Activated CD4-positive, alpha-beta T cell treated with anti-CD3 and anti-CD28 coated beads, Interleukin-2, amount 50 U/mL, for 48 hours (primary cell): ENCODE data around the gene EXOC3L2.
"Not testable (repeated sequence)": the region's sequence is repeated elsewhere in the genome, so short reads cannot be mapped to it uniquely, and the experiment has no call there.

Experiments
- DNase-seq, 2 experiments: peaks; one replicate each; pipeline ENCODE4 v3.0.0-alpha.2; 2020

Gene EXOC3L2

GRCh38 chr19:45245334-45245787, at the start of gene EXOC3L2:
Gene EXOC3L2 (minus strand): TSS chr19:45245407. CDS start chr19:45239045, 6,362 bp downstream.
- DNase-seq = no peak

DNA sequence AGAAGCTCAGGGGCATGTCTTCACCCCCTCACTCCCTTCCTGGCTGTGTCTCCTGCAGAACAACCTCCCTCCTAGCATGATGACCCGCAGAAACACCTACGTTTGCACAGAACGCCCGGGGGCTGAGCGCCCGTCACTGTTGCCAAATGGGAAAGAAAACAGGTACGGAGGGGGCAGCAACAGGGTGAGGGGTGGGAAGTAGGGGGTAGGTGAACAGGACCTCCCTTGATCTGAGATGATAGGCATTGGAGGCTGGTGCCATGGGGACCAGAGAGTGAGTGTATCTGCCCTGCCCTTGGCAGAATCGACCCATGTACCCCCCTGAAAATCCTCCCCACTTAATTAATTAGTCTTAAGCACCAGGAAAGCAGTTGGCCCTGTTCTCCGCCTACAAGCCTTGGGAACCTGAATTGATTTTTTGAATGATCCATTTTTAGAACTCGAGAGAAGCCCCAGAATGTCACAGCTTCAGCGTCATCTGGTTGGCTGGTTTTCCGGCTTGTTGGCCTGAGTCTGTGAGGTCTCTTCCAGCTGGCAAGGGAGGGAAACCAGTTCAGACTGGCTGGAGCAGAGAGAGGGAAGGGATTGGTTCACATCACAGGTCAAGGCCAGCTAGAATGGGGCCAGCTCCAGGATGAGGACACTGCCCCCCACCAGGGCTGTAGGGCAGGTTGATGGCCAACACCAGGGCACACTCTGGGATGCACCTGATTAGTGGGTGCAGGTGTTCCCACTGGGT, 49.3 kb upstream of the EXOC3L2 start:
- DNase-seq = no peak

DNA sequence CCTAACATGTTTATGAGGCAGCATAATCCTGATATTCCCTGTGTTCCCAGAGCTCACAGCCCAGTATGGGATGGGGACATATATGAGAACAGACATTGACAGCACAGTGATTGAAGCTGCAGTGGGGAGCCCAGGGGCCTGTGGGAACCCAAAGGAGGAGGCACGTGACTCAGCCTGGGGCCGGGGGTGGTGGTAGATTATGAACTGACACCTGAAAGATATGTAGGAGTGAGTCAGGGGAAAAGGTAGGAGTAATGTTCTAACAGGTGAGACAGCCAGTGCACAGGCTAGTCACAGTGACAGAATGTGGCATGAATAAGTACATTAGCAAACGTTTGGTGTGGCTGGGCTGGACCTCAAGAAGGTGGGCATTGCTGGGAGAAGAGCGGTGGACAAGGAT, 48.5 kb upstream of the EXOC3L2 start:
- peak; percentile 10 to 23 for DNase-seq

- no peak for DNase-seq
Observed at GRCh38 chr19:45291834-45292233, 46.6 kb upstream of the EXOC3L2 start.

DNA sequence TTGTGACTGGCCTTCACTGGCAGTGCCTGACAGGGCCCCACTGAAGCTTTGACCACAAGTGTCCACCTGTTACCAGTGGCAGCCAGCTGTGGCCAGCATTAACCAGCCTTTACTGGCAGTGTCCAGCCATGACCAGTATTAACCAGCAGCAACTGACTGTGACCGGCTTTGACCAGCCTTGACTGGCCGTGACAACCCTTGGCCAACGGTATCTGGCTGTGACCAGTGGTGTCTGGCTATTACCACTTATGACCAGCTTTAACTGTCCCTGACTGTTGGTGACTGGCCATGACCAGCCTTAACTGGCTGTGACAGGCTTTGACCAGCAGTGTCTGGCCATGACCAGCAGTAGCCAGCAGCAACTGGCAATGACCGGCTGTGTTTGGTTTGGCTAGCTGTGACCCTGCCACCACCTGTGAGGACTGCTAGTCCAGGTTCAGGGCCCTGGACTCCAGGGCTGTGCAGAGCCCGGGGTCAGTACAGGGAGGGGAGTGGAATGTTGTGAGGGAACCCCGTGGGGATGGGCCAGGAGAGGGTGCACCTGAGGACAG, 45.2 kb upstream of the EXOC3L2 start:
- no peak for DNase-seq

GRCh38 chr19:45283443-45284033, 38.3 kb upstream of the EXOC3L2 start:
- no peak for DNase-seq

DNA sequence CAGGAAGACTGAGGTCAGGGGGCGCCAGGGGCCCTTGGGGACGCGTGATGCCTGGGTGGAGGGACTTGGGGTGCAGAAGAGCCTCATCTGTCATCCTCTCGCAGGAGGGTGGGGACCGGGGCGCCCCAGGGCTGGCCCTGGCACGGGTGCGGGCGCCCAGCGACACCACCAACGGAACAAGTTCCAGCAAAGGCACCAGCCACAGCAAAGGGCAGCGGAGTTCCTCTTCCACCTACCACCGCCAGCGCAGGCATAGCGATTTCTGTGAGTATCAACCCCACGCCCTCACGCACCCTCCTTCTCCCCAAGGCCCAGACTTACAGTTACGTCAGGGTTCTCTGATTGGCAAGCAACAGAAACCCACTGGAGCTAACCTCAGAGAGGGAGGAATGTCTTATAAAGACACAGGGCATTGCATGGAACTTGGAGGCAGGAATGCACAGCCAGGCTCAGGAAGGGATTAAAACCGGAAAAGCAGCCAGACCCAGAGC, 35.3 kb upstream of the EXOC3L2 start:
- no peak for DNase-seq

DNA sequence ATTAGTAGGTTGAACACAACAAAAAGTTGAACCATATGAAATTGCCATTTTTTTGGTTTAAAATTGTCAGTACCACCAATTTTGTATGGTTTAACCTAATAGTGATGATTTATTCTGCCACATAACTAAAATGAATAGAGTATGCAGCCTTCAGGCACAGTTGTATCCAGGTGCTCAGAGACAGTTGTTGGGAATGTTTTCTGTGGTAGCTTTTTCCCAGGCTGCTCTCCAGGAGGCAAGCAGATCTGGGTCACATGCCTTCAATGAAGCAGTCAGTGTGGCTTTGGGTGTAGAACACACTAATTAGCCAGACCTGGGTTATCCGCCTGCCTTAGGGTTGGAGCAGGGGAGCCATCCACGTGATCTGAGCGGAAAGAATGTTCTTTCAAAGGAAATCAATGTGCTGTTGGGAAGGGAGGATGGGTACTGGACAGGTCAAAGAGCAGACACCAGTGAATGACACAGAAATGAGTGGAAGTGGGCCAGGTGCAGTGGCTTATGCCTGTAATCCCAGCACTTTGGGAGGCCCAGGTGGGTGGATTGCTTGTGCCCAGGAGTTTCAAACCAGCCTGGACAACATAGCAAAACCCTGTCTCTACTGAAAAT, 34.5 kb upstream of the EXOC3L2 start:
- DNase-seq = no peak

DNA sequence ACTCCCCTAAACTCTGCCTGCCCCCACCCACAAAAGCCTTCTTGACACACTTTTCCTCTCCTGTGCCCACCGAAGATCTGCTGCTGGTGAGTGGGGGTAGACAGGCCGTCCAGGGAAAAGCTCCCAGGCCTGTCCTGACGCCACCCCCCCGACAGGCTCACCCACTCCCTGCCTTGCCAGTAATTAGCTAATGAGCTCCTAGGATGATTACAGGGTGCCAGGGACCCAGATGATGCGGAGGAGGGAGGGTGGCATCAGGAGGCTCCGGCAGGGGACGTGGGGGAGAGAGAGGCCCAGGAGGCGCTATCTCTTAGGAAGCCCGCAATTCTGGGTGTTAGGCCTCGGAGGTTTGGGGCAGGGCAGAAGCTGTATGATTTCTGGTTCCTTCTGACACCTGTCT, 32.9 kb upstream of the EXOC3L2 start:
- no peak for DNase-seq

DNA sequence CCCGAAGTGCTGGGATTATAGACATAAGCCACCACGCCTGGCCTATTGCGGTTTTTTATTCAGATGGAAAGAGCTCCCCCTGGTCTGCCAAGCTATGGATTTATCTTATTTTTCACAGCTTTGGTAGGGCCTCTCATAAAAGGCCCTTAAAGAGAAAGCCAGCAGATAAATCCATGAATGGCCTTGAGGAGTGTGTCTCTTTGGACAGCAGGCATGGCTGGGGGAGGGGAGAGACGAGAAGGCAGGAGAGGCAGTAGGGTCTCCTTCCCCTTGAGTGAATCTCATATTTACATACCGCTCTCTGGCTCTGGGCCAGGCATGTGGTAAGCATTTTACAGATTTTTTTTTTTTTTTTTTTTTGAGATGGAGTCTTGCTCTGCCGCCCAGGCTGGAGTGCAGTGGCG, 31.1 kb upstream of the EXOC3L2 start:
- DNase-seq = no peak

GRCh38 chr19:45275370-45275971, 30.3 kb upstream of the EXOC3L2 start:
- no peak for DNase-seq

DNA sequence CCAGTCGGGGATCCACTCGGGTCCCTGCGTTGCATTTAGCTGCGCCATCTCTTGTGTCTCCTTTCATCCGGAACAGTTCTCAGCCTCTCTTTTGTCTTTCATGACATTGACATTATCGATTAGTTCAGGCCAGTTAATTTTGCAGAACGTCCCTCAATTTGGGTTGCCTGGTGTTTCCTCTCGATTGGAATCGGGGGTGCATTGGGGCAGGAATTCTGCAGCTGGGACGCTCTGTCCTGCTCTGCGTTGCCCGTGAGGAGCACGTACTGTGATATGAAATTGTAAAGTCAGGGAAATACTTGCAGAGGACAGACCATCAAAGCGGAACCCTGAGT, 28.3 kb upstream of the EXOC3L2 start:
- no peak for DNase-seq

GRCh38 chr19:45271735-45272108, 26.5 kb upstream of the EXOC3L2 start:
- DNase-seq = no peak

GRCh38 chr19:45271098-45271734, 26.0 kb upstream of the EXOC3L2 start:
- no peak for DNase-seq

DNA sequence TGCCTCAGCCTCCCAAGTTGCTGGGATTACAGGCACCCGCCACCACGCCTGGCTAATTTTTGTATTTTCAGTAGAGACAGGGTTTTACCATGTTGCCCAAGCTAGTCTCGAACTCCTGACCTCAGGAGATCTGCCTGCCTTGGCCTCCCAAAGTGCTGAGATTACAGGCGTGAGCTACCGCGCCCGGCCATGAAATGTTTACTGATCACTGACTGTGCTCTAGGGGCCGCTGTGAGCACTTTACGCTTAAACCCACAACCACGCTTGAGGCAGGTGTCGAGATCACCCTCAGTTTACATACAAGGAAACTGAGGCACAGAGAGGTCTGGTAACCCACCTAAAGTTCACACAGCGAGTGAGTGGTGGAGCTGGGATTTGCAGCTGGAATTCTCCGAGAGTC, 24.7 kb upstream of the EXOC3L2 start:
- DNase-seq = not testable (repeated sequence)

GRCh38 chr19:45267296-45267695, 22.1 kb upstream of the EXOC3L2 start:
- no peak for DNase-seq

GRCh38 chr19:45265375-45265774, 20.2 kb upstream of the EXOC3L2 start:
- no peak for DNase-seq

DNA sequence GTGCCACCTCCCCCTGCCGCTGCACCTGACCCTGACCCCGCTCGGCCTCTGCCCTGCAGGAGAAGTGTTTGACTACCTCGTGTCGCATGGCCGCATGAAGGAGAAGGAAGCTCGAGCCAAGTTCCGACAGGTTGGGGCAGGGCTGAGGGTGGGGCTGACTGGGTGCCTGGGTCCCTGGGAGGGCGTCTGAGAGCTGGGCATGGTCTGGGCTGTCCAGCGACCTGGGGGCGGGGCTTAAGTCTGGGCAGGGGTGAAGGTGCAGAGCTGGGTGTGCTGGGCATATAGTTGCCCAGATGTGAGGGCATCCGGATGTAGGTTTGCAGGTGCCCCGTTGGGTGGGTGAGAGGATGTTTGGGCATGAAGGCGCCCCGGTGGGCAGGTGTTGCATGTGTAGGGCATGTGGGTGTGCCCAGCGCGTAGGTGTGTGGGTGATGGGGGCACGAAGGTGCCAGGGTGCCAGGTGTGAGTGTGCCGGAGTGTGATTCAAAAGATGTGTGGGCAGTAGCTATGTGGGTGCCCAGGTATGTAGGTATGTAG, 19.6 kb upstream of the EXOC3L2 start:
- DNase-seq = no peak

GRCh38 chr19:45263013-45263412, 17.8 kb upstream of the EXOC3L2 start:
- no peak for DNase-seq

- DNase-seq = no peak
Observed at GRCh38 chr19:45262570-45262969, 17.4 kb upstream of the EXOC3L2 start.

- no peak for DNase-seq
Observed at GRCh38 chr19:45258862-45259261, 13.7 kb upstream of the EXOC3L2 start.

DNA sequence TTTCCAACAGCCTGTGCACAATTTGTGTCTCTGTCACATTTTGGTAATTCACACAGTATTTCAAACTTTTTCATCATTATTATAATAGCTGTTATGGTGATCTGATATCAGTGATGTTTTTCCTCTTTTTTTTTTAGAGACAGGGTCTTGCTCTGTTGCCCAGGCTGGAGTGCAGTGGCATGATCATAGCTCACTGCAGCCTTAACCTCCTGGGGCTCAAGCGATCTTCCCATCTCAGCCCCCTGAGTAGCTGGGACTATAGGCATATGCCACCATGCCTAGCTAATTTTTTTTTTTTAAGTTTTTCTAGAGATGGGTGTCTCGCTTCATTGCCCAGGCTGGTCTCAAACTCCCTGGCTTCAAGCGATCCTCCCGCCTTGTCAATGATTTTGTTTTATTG, 11.6 kb upstream of the EXOC3L2 start:
- no peak for DNase-seq
